GM12892 (cell line): ENCODE data around the gene CHST3.

Experiments used
- POLR2A ChIP-seq: IDR thresholded peaks from 2 replicates; pipeline ENCODE4 v1.6.1; 2011; ENCODE audit warnings: low read depth, low read length, control low read depth
- POLR2AphosphoS5 ChIP-seq: IDR thresholded peaks from 2 replicates; pipeline ENCODE4 v1.6.1; 2011; ENCODE audit warnings: low read depth, low read length, control low read depth

- no peak for TF ChIP-seq POLR2A
- TF ChIP-seq POLR2AphosphoS5, result no peak
Observed at GRCh38 chr10:71973777-71974488, 9.7 kb downstream of the CHST3 start.
